GM13977 (cell line): ENCODE results near the gene MAU2.

Experiments
- DNase-seq: peaks from one replicate; pipeline ENCODE4 v3.0.0; 2012; ENCODE audit warnings: low spot score
- in situ Hi-C: fragments of 300-500 bp; cut with MboI; formaldehyde crosslinking; loops from one replicate; pipeline ENCODE4 v1.12.0; 2022; ENCODE audit warnings: low sequenced_read_pairs, low pct_unique_long_range_greater_than_20kb, mixed read lengths, inconsistent platforms; ENCODE audit not compliant: unreplicated experiment
- TF ChIP-seq, protein P1 (sequence below): IDR thresholded peaks from 2 replicates; pipeline ENCODE4 v1.5.1; 2012; ENCODE audit warnings: mild to moderate bottlenecking, control low read depth; ENCODE audit not compliant: insufficient read depth; ENCODE audit errors: extremely low read depth, missing control alignments

MAU2 gene

DNA sequence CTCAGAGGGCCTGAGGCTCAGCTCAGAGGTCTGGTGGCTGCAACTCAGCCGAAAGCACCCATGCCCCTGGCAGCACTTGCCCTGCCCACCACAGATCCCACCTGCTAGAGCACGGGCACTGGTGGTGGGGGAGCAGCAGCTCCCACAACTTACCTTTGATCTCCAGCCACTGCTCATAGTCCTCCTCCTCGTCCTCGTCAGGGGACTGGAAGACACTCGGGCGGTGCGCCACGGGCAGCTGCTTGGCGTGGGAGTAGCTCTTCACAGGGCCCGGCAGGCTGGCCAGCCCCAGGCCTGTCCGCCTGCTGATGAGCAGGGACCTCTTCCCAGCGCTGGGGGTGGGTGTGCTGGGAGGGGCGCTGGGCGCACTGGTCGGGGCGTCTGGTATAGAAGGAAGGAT is 14.9 kb upstream of the MAU2 start:
- TF ChIP-seq, protein P1, sequence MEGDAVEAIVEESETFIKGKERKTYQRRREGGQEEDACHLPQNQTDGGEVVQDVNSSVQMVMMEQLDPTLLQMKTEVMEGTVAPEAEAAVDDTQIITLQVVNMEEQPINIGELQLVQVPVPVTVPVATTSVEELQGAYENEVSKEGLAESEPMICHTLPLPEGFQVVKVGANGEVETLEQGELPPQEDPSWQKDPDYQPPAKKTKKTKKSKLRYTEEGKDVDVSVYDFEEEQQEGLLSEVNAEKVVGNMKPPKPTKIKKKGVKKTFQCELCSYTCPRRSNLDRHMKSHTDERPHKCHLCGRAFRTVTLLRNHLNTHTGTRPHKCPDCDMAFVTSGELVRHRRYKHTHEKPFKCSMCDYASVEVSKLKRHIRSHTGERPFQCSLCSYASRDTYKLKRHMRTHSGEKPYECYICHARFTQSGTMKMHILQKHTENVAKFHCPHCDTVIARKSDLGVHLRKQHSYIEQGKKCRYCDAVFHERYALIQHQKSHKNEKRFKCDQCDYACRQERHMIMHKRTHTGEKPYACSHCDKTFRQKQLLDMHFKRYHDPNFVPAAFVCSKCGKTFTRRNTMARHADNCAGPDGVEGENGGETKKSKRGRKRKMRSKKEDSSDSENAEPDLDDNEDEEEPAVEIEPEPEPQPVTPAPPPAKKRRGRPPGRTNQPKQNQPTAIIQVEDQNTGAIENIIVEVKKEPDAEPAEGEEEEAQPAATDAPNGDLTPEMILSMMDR: no peak
- in situ Hi-C loops: no loop called here
- no peak for DNase-seq

DNA sequence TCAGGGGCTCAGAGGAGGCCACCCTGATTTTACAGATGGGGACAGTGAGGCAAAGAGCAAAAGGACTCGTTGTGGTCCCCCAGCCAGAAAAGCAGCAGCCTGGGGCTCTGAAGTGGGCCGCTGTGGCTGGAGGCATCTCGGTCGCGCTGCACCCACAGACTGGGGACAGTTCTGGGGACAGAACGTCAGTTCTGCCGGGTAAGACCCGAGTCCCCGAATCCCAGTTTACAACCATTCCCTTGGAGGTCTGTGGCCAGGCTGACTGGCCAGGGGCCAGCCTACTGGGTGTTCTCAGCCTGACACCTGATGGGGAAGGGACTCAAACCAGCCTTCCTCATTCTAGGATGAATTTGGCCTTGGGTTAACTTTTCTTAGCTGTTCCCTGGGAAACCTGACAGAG is 14.4 kb upstream of the MAU2 start:
- TF ChIP-seq, protein P1: no peak

DNA sequence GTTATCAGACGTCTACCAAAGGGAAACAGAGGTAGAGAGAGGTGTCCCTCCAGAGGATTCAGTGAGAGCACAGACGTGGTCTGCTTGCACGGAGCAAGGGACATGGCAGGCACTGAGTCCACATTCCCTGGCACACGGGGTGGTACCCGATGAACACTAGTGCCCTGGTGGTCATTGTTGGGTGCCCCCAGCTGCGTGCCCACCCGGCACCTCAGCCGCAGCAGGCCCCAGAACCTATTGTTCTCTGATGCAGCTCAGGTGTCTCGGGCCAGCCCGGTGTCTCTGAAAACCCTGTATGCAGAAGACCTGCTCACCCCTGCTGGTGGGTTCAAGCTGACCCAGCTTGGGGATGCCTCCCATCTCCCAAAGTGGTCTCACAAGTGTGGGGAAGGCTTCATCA is 12.3 kb upstream of the MAU2 start:
- DNase-seq: no peak
- in situ Hi-C loops: no loop called here
- TF ChIP-seq, protein P1: no peak

More for the DNA sequence above, 14.4 kb upstream of the MAU2 start:
- in situ Hi-C loops: no loop called here
- no peak for DNase-seq

DNA sequence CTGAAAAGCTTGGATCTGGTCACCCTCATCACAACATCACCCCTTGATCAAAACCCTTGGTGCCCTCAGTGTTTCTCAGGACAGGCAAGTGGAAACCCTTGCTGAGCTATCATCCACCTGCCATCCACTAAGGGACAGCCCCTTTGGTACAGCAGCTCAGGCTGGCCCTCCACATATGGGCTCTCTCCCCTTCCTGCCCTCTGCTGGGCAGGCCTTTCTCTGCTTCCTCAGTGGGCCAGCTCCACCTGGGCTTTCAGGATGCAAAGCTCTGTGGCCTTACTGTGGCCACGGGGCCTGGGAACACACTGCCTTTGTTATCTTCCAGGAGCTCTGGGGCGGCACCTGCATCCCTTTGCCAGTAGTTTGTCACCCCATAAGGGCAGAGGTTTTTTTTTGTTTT is 5.2 kb upstream of the MAU2 start:
- DNase-seq: no peak
- TF ChIP-seq, protein P1: no peak
- in situ Hi-C loops: no loop called here

DNA sequence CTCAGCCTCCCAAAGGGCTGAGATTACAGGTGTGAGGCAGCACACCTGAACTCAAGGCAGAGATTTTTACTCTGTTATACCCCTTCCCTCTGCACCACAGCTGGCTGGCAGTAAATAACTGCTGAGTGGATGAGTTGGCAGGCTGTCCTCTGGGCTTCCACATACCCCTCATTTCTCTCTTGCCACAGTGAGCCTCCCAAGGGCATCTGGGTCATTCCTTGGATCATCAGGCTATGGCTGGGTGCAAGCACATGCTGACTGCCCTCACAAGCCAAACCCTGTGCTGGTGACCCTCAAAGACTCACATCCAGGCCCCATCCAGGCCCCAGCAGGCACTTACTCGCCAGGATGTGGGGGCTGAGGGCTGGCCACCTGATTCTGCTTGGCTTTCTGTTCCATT is 4.5 kb upstream of the MAU2 start:
- no peak for DNase-seq
- TF ChIP-seq, protein P1: no peak
- in situ Hi-C loops: no loop called here

DNA sequence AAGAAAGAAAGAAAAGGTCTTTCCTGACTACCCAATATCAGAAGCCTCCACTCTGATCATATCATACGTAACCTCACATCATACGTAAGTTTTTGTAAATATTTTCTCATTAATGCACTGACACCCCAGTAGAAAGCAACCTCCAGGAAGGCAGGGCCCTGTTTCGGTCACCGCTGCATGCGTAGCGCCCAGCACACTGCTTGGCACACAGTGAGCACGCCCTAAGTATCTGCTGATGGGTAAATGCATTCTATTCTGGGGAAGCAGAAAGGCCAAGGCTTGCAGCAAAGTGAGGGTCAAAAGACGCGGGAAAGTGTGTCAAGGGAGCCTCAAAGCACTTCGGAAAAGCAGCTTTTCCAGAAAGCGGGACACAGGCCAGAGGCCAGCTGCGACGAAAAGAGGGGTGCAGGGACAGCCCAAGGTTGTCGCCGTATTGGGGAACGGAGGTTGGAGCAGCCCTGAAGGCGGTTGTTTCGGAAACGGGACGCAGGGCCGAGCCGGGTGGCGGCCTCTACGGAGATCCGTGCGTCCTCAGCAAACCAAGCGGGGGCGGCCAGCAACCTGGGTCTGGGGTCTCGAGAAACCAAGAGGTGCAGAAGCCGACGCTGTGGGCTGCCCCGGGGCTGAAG is 783 bp upstream of the MAU2 start:
- in situ Hi-C loops: no loop called here
- TF ChIP-seq, protein P1: no peak
- no peak for DNase-seq
